Hepatocyte (in vitro differentiated cells): ENCODE measurements around the gene B4GALNT2.
A peak's percentile ranks its signal among the peaks of the same experiment; 100 is the strongest.

Experiments
- EZH2 ChIP-seq: fragments of 200-600 bp; sonication (generic); IDR thresholded peaks from 2 replicates; pipeline ENCODE4 v1.6.1; 2016; ENCODE audit warnings: antibody characterized with exemption, mild to moderate bottlenecking, borderline replicate concordance
- TF ChIP-seq, protein P1 (sequence below): fragments of 200-600 bp; sonication (generic); IDR thresholded peaks from 2 replicates; pipeline ENCODE4 v1.5.1; 2016; ENCODE audit warnings: antibody characterized with exemption, mild to moderate bottlenecking; ENCODE audit not compliant: poor library complexity

GRCh38 chr17:49224198-49224996, 91.8 kb downstream of the B4GALNT2 start:
- TF ChIP-seq, protein P1, sequence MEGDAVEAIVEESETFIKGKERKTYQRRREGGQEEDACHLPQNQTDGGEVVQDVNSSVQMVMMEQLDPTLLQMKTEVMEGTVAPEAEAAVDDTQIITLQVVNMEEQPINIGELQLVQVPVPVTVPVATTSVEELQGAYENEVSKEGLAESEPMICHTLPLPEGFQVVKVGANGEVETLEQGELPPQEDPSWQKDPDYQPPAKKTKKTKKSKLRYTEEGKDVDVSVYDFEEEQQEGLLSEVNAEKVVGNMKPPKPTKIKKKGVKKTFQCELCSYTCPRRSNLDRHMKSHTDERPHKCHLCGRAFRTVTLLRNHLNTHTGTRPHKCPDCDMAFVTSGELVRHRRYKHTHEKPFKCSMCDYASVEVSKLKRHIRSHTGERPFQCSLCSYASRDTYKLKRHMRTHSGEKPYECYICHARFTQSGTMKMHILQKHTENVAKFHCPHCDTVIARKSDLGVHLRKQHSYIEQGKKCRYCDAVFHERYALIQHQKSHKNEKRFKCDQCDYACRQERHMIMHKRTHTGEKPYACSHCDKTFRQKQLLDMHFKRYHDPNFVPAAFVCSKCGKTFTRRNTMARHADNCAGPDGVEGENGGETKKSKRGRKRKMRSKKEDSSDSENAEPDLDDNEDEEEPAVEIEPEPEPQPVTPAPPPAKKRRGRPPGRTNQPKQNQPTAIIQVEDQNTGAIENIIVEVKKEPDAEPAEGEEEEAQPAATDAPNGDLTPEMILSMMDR: no peak
- peak; percentile 80 for TF ChIP-seq EZH2
